Measurements from ENCODE around the gene BBS7. TPM values are rescaled to one million over a fixed set of nuclear protein-coding genes. Genes with fewer than 3 reads are reported as not detected.

Gene BBS7
- total and polyA plus RNA-seq, 2 experiments from 2014 or later, result 9.5 to 11.9 TPM

- no peak overlapping the region for H2AFZ ChIP-seq
- H4K20me1 ChIP-seq (ENCODE audit: insufficient read depth, poor library complexity, severe bottlenecking), result no peaks in the 10 kb centered on the region
- H3K79me2 ChIP-seq, result no peaks in the 10 kb centered on the region
- no peak overlapping the region for H3K4me3 ChIP-seq
- no peaks in the 10 kb centered on the region for H3K4me1 ChIP-seq (ENCODE audit: insufficient read depth)
- no peak overlapping the region for H3K4me2 ChIP-seq
- H3K27ac ChIP-seq, result no peak overlapping the region
- H3K9me3 ChIP-seq (ENCODE audit: low read depth), result no peaks in the 10 kb centered on the region
- peaks cover 3% of the 10 kb centered on the region for H3K27me3 ChIP-seq
- H3K9me2 ChIP-seq (replicated peaks; ENCODE audit: insufficient read depth), result no peaks in the 10 kb centered on the region
- no peak for DNase-seq (ENCODE audit: low spot score)
- TF ChIP-seq EZH2phosphoT487 (IDR thresholded peaks at IDR 0.05; ENCODE audit: low read depth, severe bottlenecking, unreplicated experiment), result no peak
- no peak for TF ChIP-seq CTCF (IDR thresholded peaks at IDR 0.05; ENCODE audit: poor library complexity)
- TF ChIP-seq EZH2 (IDR thresholded peaks at IDR 0.05; ENCODE audit: borderline replicate concordance), result no peak
- 100% methylated on average over 2 of the region's 2 CpGs for WGBS (ENCODE audit: low lambda C conversion rate, missing lambda C conversion rate)
- H3K36me3 ChIP-seq (replicated peaks; ENCODE audit: insufficient read depth, low read depth), result no peaks in the 10 kb centered on the region
These were observed 14.8 kb upstream of the BBS7 start for GRCh38 chr4:121885115-121885514.

- Histone ChIP-seq H3K4me1 (ENCODE audit: insufficient read depth) (no peaks in the 10 kb centered on the region), H4K20me1 (ENCODE audit: insufficient read depth, poor library complexity, severe bottlenecking) (no peaks in the 10 kb centered on the region), H3K36me3 (replicated peaks; ENCODE audit: insufficient read depth, low read depth) (no peaks in the 10 kb centered on the region), H3K4me2 (no peak overlapping the region), H3K4me3 (no peak overlapping the region), H3K9me2 (replicated peaks; ENCODE audit: insufficient read depth) (no peaks in the 10 kb centered on the region), H3K27me3 (no peaks in the 10 kb centered on the region), H3K27ac (no peak overlapping the region), H3K9me3 (ENCODE audit: low read depth) (no peaks in the 10 kb centered on the region), H2AFZ (no peak overlapping the region), H3K79me2 (no peaks in the 10 kb centered on the region)
- no peak for DNase-seq (ENCODE audit: low spot score)
- WGBS (ENCODE audit: low lambda C conversion rate, missing lambda C conversion rate), result 89% methylated on average over 3 of the region's 3 CpGs
- TF ChIP-seq CTCF (IDR thresholded peaks at IDR 0.05; ENCODE audit: poor library complexity) (no peak), EZH2phosphoT487 (IDR thresholded peaks at IDR 0.05; ENCODE audit: low read depth, severe bottlenecking, unreplicated experiment) (no peak), EZH2 (IDR thresholded peaks at IDR 0.05; ENCODE audit: borderline replicate concordance) (no peak)
These were observed 10.9 kb upstream of the BBS7 start for GRCh38 chr4:121881158-121881557.

GRCh38 chr4:121879135-121879534 is 8.9 kb upstream of the BBS7 start:
- Histone ChIP-seq H3K27me3 (no peaks in the 10 kb centered on the region), H3K9me2 (replicated peaks; ENCODE audit: insufficient read depth) (no peaks in the 10 kb centered on the region), H3K27ac (no peak overlapping the region), H4K20me1 (ENCODE audit: insufficient read depth, poor library complexity, severe bottlenecking) (no peaks in the 10 kb centered on the region), H3K79me2 (no peaks in the 10 kb centered on the region), H3K4me2 (no peak overlapping the region), H3K9me3 (ENCODE audit: low read depth) (no peaks in the 10 kb centered on the region), H3K4me3 (no peak overlapping the region), H2AFZ (no peak overlapping the region), H3K4me1 (ENCODE audit: insufficient read depth) (no peaks in the 10 kb centered on the region), H3K36me3 (replicated peaks; ENCODE audit: insufficient read depth, low read depth) (no peaks in the 10 kb centered on the region)
- TF ChIP-seq CTCF (IDR thresholded peaks at IDR 0.05; ENCODE audit: poor library complexity), result no peak
- no peak for TF ChIP-seq EZH2 (IDR thresholded peaks at IDR 0.05; ENCODE audit: borderline replicate concordance)
- TF ChIP-seq EZH2phosphoT487 (IDR thresholded peaks at IDR 0.05; ENCODE audit: low read depth, severe bottlenecking, unreplicated experiment), result no peak
- DNase-seq (ENCODE audit: low spot score), result no peak

Measured in hepatocyte (in vitro differentiated cells).